Heart left ventricle (tissue), 13 donors: ENCODE data around the gene C11orf98.

Source experiments
- CTCF ChIP-seq, 12 donors: fragments of 200-600 bp; sonication (generic) in 4 of 12; IDR thresholded peaks; one replicate each; pipeline versions ENCODE4 v1.5.0 to v1.8.0; 2018 to 2022; ENCODE audit warnings: antibody characterized with exemption in 12 of 12, mild to moderate bottlenecking in 5 of 12
- POLR2A ChIP-seq, 2 donors: fragments of 450-650 bp; IDR thresholded peaks; one replicate each; pipeline ENCODE4 v1.6.1; 2017; ENCODE audit warnings: antibody characterized with exemption in 2 of 2, mild to moderate bottlenecking in 2 of 2, moderate library complexity in 2 of 2
- donor health status: ischemic (EF 13 %, LVEDD 7.1; RV severe dilation, severe dysfunction).
- donor health status: DM: no; HTN: yes; CAD: no.
- donor health status: DM: no; HTN: no; CAD: no.
- donor health status: ischemic (EF 25% LVEDD 6.9; RV normal size, moderate dysfunction).
- donor health status: ischemic (EF 25% LVEDD 5.7; RV mildly dilated, moderate dysfunction).
- donor health status: ischemic (EF 35%, LVEDD 5.7; RV mildly dilated, moderate dysfunction).
- donor health status: nonischemic (EF 11% LVEDD 7.7; RV severe dilation, severe dysfunction).
- donor health status: DM: yes; HTN: yes; CAD: no.
- donor health status: PGD.
- donor health status: ischemic (EF 29% LVEDD 5.4; RV normal size, mild dysfunction).
- donor health status: nonischemic (EF 23%, LVEDD 6.1; RV moderate dilation, normal function).

GRCh38 chr11:62671236-62671607 is 6.2 kb upstream of the C11orf98 start:
- no peak for TF ChIP-seq CTCF (IDR thresholded peaks at IDR 0.05)
- TF ChIP-seq POLR2A (IDR thresholded peaks at IDR 0.05), result no peak
